ENCODE data around the gene SENP1. TPM values are rescaled to one million over a fixed set of nuclear protein-coding genes. Genes with fewer than 3 reads are reported as not detected.

SENP1 gene
- total and polyA plus RNA-seq, 2 of the 13 experiments (the other 11 are each of a cell fraction or from before 2014, with no cell fraction given) = 14.0 to 20.2 TPM

GRCh38 chr12:48002414-48002730, 103.5 kb downstream of the SENP1 start:
- whole genome bisulfite sequencing (ENCODE audit: low lambda C conversion rate) = 1% methylated on average over 13 of the region's 13 CpGs
- TF ChIP-seq MTF2 (CRISPR knock-in tag; IDR thresholded peaks at IDR 0.05; ENCODE audit: borderline replicate concordance) (0 out of 2 replicates have a peak, but pooled peaks have one; percentile 14), EHMT2 (IDR thresholded peaks at IDR 0.05; ENCODE audit: borderline replicate concordance, low read depth, low read length) (no peak)
- TF ChIP-seq, protein P1, sequence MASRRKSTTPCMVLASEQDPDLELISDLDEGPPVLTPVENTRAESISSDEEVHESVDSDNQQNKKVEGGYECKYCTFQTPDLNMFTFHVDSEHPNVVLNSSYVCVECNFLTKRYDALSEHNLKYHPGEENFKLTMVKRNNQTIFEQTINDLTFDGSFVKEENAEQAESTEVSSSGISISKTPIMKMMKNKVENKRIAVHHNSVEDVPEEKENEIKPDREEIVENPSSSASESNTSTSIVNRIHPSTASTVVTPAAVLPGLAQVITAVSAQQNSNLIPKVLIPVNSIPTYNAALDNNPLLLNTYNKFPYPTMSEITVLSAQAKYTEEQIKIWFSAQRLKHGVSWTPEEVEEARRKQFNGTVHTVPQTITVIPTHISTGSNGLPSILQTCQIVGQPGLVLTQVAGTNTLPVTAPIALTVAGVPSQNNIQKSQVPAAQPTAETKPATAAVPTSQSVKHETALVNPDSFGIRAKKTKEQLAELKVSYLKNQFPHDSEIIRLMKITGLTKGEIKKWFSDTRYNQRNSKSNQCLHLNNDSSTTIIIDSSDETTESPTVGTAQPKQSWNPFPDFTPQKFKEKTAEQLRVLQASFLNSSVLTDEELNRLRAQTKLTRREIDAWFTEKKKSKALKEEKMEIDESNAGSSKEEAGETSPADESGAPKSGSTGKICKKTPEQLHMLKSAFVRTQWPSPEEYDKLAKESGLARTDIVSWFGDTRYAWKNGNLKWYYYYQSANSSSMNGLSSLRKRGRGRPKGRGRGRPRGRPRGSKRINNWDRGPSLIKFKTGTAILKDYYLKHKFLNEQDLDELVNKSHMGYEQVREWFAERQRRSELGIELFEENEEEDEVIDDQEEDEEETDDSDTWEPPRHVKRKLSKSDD (CRISPR knock-in tag; IDR thresholded peaks at IDR 0.05; ENCODE audit: low read depth) = 0 out of 2 replicates have a peak, but pooled peaks have one; percentile 19
- no peaks in the 10 kb centered on the region for H3K9me3 ChIP-seq (ENCODE audit: low read length)
- H3K36me3 ChIP-seq (replicated peaks in 1 of 2; ENCODE audit: control insufficient read depth in 1 of 2, insufficient read depth in 2 of 2, low read length in 2 of 2) = no peaks in the 10 kb centered on the region
- no peak overlapping the region for H2AFZ ChIP-seq (ENCODE audit: low read length)
- H3K9ac ChIP-seq (ENCODE audit: insufficient read depth, low read depth, low read length) = no peak overlapping the region
- no peak for DNase-seq (ENCODE audit: low spot score)
- H3K4me1 ChIP-seq (ENCODE audit: insufficient read depth, low read length) = peaks cover 53% of the 10 kb centered on the region
- ChIA-PET CTCF (ENCODE audit: low intra/inter-chr PET ratio, low total read pairs) (no interaction called here), POLR2A (no interaction called here)
- peak overlapping the region; percentile 73 for H3K4me2 ChIP-seq (ENCODE audit: low read depth, low read length)
- BruUV-seq (replicated peaks) = no TSS peak
- intact Hi-C loops (cut with micrococcal nuclease; ENCODE audit: unreplicated experiment) (loop anchor here (2.0 to 10.0 kb wide), 2 partner anchors 60 to 102 kb away; partner anchors contain the start of gene SENP1), in situ Hi-C loops (cut with HindIII; ENCODE audit: extremely low pct_ligation_motif_present, low pct_unique_long_range_greater_than_20kb) (no loop called here)
- FAIRE-seq = no peak
- H3K27me3 ChIP-seq (ENCODE audit: control insufficient read depth in 1 of 2, insufficient read depth in 2 of 2, low read length in 2 of 2) = peaks cover 6 to 53% of the 10 kb centered on the region in 2 experiments
- H3K27ac ChIP-seq (ENCODE audit: extremely low read length, insufficient read depth, low read length) = no peak overlapping the region
- no peaks in the 10 kb centered on the region for H4K20me1 ChIP-seq (ENCODE audit: insufficient read depth, low read length)
- H3K79me2 ChIP-seq (ENCODE audit: insufficient read depth, low read length) = no peaks in the 10 kb centered on the region
- ATAC-seq = no peak
- H3K4me3 ChIP-seq (replicated peaks in 1 of 3; ENCODE audit: insufficient read depth in 1 of 3, low read depth in 2 of 3, low read length in 3 of 3) = peak overlapping the region; percentile 12 to 64 (median 38); a peak in 3 of 6 replicates

All from HepG2 (cell line).